ENCODE measurements around the gene C4orf36.

The C4orf36 gene

GRCh38 chr4:86927843-86928395 is 35.7 kb upstream of the C4orf36 start:
- no peak for TF ChIP-seq CTCF (IDR thresholded peaks at IDR 0.05; ENCODE audit: low read depth, low read length)
- no peaks in the 10 kb centered on the region for H3K36me3 ChIP-seq
- DNase-seq: no peak
- H3K4me3 ChIP-seq (ENCODE audit: low read depth, low read length): no peak overlapping the region
- H3K9me3 ChIP-seq (ENCODE audit: severe bottlenecking): no peaks in the 10 kb centered on the region
- H3K27ac ChIP-seq: no peak overlapping the region
- no peaks in the 10 kb centered on the region for H3K27me3 ChIP-seq (ENCODE audit: insufficient read depth, low read depth, severe bottlenecking)

GRCh38 chr4:86926435-86927086 is 34.3 kb upstream of the C4orf36 start:
- no peak overlapping the region for H3K27ac ChIP-seq
- H3K36me3 ChIP-seq: no peaks in the 10 kb centered on the region
- TF ChIP-seq CTCF (IDR thresholded peaks at IDR 0.05; ENCODE audit: low read depth, low read length): no peak
- no peak overlapping the region for H3K4me3 ChIP-seq (ENCODE audit: low read depth, low read length)
- H3K9me3 ChIP-seq (ENCODE audit: severe bottlenecking): no peaks in the 10 kb centered on the region
- H3K27me3 ChIP-seq (ENCODE audit: insufficient read depth, low read depth, severe bottlenecking): no peaks in the 10 kb centered on the region
- no peak for DNase-seq

GRCh38 chr4:86924811-86925210 is 32.6 kb upstream of the C4orf36 start:
- no peak for DNase-seq
- Histone ChIP-seq H3K27me3 (ENCODE audit: insufficient read depth, low read depth, severe bottlenecking) (no peaks in the 10 kb centered on the region), H3K4me3 (ENCODE audit: low read depth, low read length) (no peak overlapping the region), H3K36me3 (no peaks in the 10 kb centered on the region), H3K9me3 (ENCODE audit: severe bottlenecking) (no peaks in the 10 kb centered on the region), H3K27ac (no peak overlapping the region)
- no peak for TF ChIP-seq CTCF (IDR thresholded peaks at IDR 0.05; ENCODE audit: low read depth, low read length)

- no peak for DNase-seq
- Histone ChIP-seq H3K9me3 (ENCODE audit: severe bottlenecking) (no peaks in the 10 kb centered on the region), H3K27me3 (ENCODE audit: insufficient read depth, low read depth, severe bottlenecking) (no peaks in the 10 kb centered on the region), H3K27ac (no peak overlapping the region), H3K4me3 (ENCODE audit: low read depth, low read length) (no peak overlapping the region), H3K36me3 (no peaks in the 10 kb centered on the region)
- TF ChIP-seq CTCF (IDR thresholded peaks at IDR 0.05; ENCODE audit: low read depth, low read length): no peak
Observed at GRCh38 chr4:86921608-86922252, 29.5 kb upstream of the C4orf36 start.

- Histone ChIP-seq H3K9me3 (ENCODE audit: severe bottlenecking) (no peaks in the 10 kb centered on the region), H3K36me3 (no peaks in the 10 kb centered on the region), H3K27me3 (ENCODE audit: insufficient read depth, low read depth, severe bottlenecking) (no peaks in the 10 kb centered on the region), H3K4me3 (ENCODE audit: low read depth, low read length) (no peak overlapping the region), H3K27ac (no peak overlapping the region)
- DNase-seq: no peak
- no peak for TF ChIP-seq CTCF (IDR thresholded peaks at IDR 0.05; ENCODE audit: low read depth, low read length)
Observed at GRCh38 chr4:86919561-86920223, 27.5 kb upstream of the C4orf36 start.
